Measurements from ENCODE around the gene SNUPN. TPM values are rescaled to one million over a fixed set of nuclear protein-coding genes. Genes with fewer than 3 reads are reported as not detected.

Gene SNUPN
- total RNA-seq, 1 donor from 2014 or later: 16.1 TPM

- no peak for TF ChIP-seq CTCF (IDR thresholded peaks at IDR 0.05; ENCODE audit: insufficient read depth, low read length, severe bottlenecking)
- Histone ChIP-seq H3K4me3 (ENCODE audit: low read depth, low read length) (no peak overlapping the region), H3K36me3 (ENCODE audit: control insufficient read depth, insufficient read depth, low read length) (no peaks in the 10 kb centered on the region), H3K27me3 (ENCODE audit: control insufficient read depth, insufficient read depth, low read length) (no peaks in the 10 kb centered on the region)
- FAIRE-seq (no peak), DNase-seq (ENCODE audit: low read depth) (no peak)
These were observed 6.4 kb upstream of the SNUPN start for GRCh38 chr15:75631935-75632334.

- FAIRE-seq (no peak), DNase-seq (ENCODE audit: low read depth) (no peak)
- no peak for TF ChIP-seq CTCF (IDR thresholded peaks at IDR 0.05; ENCODE audit: insufficient read depth, low read length, severe bottlenecking)
- H3K27me3 ChIP-seq (ENCODE audit: control insufficient read depth, insufficient read depth, low read length): no peaks in the 10 kb centered on the region
- no peak overlapping the region for H3K4me3 ChIP-seq (ENCODE audit: low read depth, low read length)
- H3K36me3 ChIP-seq (ENCODE audit: control insufficient read depth, insufficient read depth, low read length): peaks cover 1% of the 10 kb centered on the region
These were observed 3.0 kb downstream of the SNUPN start for GRCh38 chr15:75622505-75622904.

DNA sequence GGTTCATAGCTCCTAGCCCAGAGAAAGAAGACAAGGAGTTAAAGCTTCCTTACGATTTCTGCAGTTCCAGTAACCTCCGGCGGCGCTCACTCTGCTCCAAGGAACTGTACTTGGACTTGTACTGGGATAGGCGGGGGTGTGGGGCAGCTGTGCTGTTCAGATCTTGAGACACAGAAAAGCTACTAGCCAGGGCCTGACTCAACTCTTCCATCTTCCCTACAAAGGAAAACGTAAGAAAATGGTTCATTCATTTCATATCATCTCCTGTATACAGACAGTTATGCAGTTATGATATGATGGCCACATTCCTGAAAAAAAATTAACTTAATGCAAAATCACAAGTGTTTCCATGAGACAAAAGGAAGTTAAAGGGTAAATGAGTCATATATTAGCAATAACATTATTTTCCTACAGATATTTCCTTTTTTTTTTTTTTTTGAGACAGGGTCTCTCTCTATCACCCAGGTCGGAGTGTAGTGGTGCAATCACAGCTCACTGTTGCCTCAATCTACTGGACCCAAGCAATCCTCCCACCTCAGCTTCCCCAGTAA lies 4.6 kb downstream of the SNUPN start:
- Histone ChIP-seq H3K4me3 (ENCODE audit: low read depth, low read length) (no peak overlapping the region), H3K27me3 (ENCODE audit: control insufficient read depth, insufficient read depth, low read length) (no peaks in the 10 kb centered on the region), H3K36me3 (ENCODE audit: control insufficient read depth, insufficient read depth, low read length) (peaks cover 10% of the 10 kb centered on the region)
- TF ChIP-seq CTCF (IDR thresholded peaks at IDR 0.05; ENCODE audit: insufficient read depth, low read length, severe bottlenecking): peak; percentile 33
- DNase-seq (ENCODE audit: low read depth) (peak; percentile 63), FAIRE-seq (no peak)

DNA sequence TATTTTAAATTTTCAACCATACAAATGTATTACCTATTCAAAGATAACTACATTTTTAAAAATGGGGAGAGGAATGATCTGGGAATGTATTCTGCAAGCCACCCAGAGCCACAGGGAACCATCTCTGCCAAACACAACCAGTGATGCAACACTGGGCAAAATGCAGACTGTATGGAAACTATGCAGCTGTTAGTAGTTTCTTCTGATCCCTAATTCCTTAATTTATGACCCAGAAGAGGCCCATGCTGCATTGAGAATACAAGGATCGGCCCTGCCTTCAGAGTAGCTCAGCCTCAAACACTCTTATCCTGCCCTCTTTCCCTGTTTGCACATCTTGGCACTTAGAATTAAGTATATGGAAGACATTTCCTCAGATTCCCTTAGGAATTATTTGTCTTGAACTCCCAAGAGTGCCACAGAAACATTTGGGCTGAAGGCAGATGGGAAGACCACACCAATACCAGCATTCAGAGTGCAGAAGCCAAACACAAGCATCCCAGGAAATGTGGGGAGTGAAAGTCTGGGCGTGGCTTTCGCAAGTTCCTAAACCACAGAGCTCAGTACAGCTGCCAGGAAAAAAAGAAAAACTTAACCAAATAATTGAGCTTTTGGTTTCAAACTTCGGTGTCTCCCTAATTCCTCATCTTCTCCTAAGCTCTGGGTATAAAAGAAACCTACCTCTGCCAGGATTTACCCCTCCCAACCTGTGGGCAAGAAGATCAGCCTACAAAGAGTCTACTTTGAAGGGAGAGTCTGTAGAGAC lies 5.3 kb downstream of the SNUPN start:
- FAIRE-seq (no peak), DNase-seq (ENCODE audit: low read depth) (no peak)
- Histone ChIP-seq H3K27me3 (ENCODE audit: control insufficient read depth, insufficient read depth, low read length) (no peaks in the 10 kb centered on the region), H3K4me3 (ENCODE audit: low read depth, low read length) (no peak overlapping the region), H3K36me3 (ENCODE audit: control insufficient read depth, insufficient read depth, low read length) (peaks cover 10% of the 10 kb centered on the region)
- TF ChIP-seq CTCF (IDR thresholded peaks at IDR 0.05; ENCODE audit: insufficient read depth, low read length, severe bottlenecking): no peak

- TF ChIP-seq CTCF (IDR thresholded peaks at IDR 0.05; ENCODE audit: insufficient read depth, low read length, severe bottlenecking): no peak
- H3K36me3 ChIP-seq (ENCODE audit: control insufficient read depth, insufficient read depth, low read length): peaks cover 14% of the 10 kb centered on the region
- DNase-seq (ENCODE audit: low read depth): no peak
- FAIRE-seq: no peak
- H3K27me3 ChIP-seq (ENCODE audit: control insufficient read depth, insufficient read depth, low read length): no peaks in the 10 kb centered on the region
- no peak overlapping the region for H3K4me3 ChIP-seq (ENCODE audit: low read depth, low read length)
These were observed 8.8 kb downstream of the SNUPN start for GRCh38 chr15:75616766-75617165.
